Loucy (cell line): ENCODE results near the gene NEK8.

Source experiments
- H2AFZ ChIP-seq: fragments of 200-600 bp; sonication (generic); 2 replicates; pipeline ENCODE4 v1.6.0; 2016; ENCODE audit warnings: antibody characterized with exemption, mild to moderate bottlenecking, low read length, moderate library complexity
- H3F3A ChIP-seq: fragments of 200-600 bp; 2 replicates; pipeline ENCODE4 v1.6.0; 2016; ENCODE audit warnings: antibody characterized with exemption, low read depth, mild to moderate bottlenecking
- H3K27me3 ChIP-seq: fragments of 200-600 bp; sonication (generic); 2 replicates; pipeline ENCODE4 v1.6.1; 2014; ENCODE audit warnings: low read length, mild to moderate bottlenecking; ENCODE audit not compliant: insufficient read depth, poor library complexity, severe bottlenecking
- H3K36me3 ChIP-seq: fragments of 200-600 bp; sonication (generic); 2 replicates; pipeline ENCODE4 v1.6.1; 2016; ENCODE audit warnings: low read length; ENCODE audit not compliant: insufficient read depth
- H3K4me1 ChIP-seq: fragments of 200-600 bp; sonication (generic); 2 replicates; pipeline ENCODE4 v1.5.1; 2014; ENCODE audit warnings: low read length, mild to moderate bottlenecking; ENCODE audit not compliant: insufficient read depth, poor library complexity, severe bottlenecking
- H3K4me2 ChIP-seq: fragments of 200-600 bp; sonication (generic); 2 replicates; pipeline ENCODE4 v1.6.0; 2014; ENCODE audit warnings: antibody characterized with exemption, low read length, low read depth, mild to moderate bottlenecking; ENCODE audit not compliant: poor library complexity, severe bottlenecking
- H3K4me3 ChIP-seq: fragments of 200-600 bp; sonication (generic); 2 replicates; pipeline ENCODE4 v1.5.1; 2014; ENCODE audit warnings: low read length, mild to moderate bottlenecking, mixed read lengths; ENCODE audit not compliant: poor library complexity, severe bottlenecking
- H3K79me2 ChIP-seq: fragments of 200-600 bp; sonication (generic); 2 replicates; pipeline ENCODE4 v1.6.1; 2014; ENCODE audit warnings: low read length; ENCODE audit not compliant: insufficient read depth
- H3K9ac ChIP-seq: fragments of 200-600 bp; sonication (generic); 2 replicates; pipeline ENCODE4 v1.6.0; 2014; ENCODE audit warnings: mild to moderate bottlenecking, low read depth, low read length, moderate library complexity; ENCODE audit not compliant: poor library complexity, severe bottlenecking
- H3K9me2 ChIP-seq: fragments of 200-600 bp; sonication (generic); replicated peaks from 2 replicates; pipeline ENCODE4 v1.6.1; 2016; ENCODE audit warnings: low read depth, low read length, mixed read lengths
- H3K9me3 ChIP-seq: fragments of 200-600 bp; sonication (generic); 2 replicates; pipeline ENCODE4 v1.6.1; 2014; ENCODE audit warnings: mild to moderate bottlenecking, antibody characterized with exemption, low read length, low read depth; ENCODE audit not compliant: insufficient read depth
- H4K20me1 ChIP-seq: fragments of 200-600 bp; sonication (generic); 2 replicates; pipeline ENCODE4 v1.6.0; 2014; ENCODE audit warnings: antibody characterized with exemption, low read length, mild to moderate bottlenecking; ENCODE audit not compliant: insufficient read depth, poor library complexity, severe bottlenecking
- EZH2phosphoT487 ChIP-seq: fragments of 200-600 bp; IDR thresholded peaks from 2 replicates; pipeline ENCODE4 v1.6.1; 2018; ENCODE audit warnings: antibody characterized with exemption, mild to moderate bottlenecking, moderate library complexity, borderline replicate concordance
- TF ChIP-seq, protein P1 (sequence below): fragments of 200-600 bp; sonication (generic); conservative IDR thresholded peaks from 2 replicates; pipeline ENCODE4 v1.5.1; 2014; ENCODE audit warnings: mild to moderate bottlenecking, antibody characterized with exemption, low read length

NEK8 gene

GRCh38 chr17:28685366-28685765 lies 43.2 kb upstream of the NEK8 start:
- no peak overlapping the region for H3K4me3 ChIP-seq
- H3K36me3 ChIP-seq, result peaks cover 93% of the 10 kb centered on the region
- no peaks in the 10 kb centered on the region for H3K9me2 ChIP-seq
- H3F3A ChIP-seq, result no peaks in the 10 kb centered on the region
- no peaks in the 10 kb centered on the region for H3K9me3 ChIP-seq
- H3K9ac ChIP-seq, result no peak overlapping the region
- no peaks in the 10 kb centered on the region for H3K4me1 ChIP-seq
- H3K27me3 ChIP-seq, result no peaks in the 10 kb centered on the region
- H2AFZ ChIP-seq, result no peak overlapping the region
- H3K4me2 ChIP-seq, result no peak overlapping the region
- no peaks in the 10 kb centered on the region for H4K20me1 ChIP-seq
- TF ChIP-seq, protein P1, sequence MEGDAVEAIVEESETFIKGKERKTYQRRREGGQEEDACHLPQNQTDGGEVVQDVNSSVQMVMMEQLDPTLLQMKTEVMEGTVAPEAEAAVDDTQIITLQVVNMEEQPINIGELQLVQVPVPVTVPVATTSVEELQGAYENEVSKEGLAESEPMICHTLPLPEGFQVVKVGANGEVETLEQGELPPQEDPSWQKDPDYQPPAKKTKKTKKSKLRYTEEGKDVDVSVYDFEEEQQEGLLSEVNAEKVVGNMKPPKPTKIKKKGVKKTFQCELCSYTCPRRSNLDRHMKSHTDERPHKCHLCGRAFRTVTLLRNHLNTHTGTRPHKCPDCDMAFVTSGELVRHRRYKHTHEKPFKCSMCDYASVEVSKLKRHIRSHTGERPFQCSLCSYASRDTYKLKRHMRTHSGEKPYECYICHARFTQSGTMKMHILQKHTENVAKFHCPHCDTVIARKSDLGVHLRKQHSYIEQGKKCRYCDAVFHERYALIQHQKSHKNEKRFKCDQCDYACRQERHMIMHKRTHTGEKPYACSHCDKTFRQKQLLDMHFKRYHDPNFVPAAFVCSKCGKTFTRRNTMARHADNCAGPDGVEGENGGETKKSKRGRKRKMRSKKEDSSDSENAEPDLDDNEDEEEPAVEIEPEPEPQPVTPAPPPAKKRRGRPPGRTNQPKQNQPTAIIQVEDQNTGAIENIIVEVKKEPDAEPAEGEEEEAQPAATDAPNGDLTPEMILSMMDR, result no peak
- no peak for TF ChIP-seq EZH2phosphoT487
- H3K79me2 ChIP-seq, result no peaks in the 10 kb centered on the region

- H3F3A ChIP-seq, result no peaks in the 10 kb centered on the region
- H2AFZ ChIP-seq, result no peak overlapping the region
- no peak overlapping the region for H3K9ac ChIP-seq
- no peaks in the 10 kb centered on the region for H3K9me3 ChIP-seq
- H3K4me1 ChIP-seq, result no peaks in the 10 kb centered on the region
- H3K27me3 ChIP-seq, result no peaks in the 10 kb centered on the region
- no peak for TF ChIP-seq EZH2phosphoT487
- TF ChIP-seq, protein P1, result no peak
- no peaks in the 10 kb centered on the region for H3K9me2 ChIP-seq
- H3K4me2 ChIP-seq, result no peak overlapping the region
- peaks cover 95% of the 10 kb centered on the region for H3K36me3 ChIP-seq
- no peaks in the 10 kb centered on the region for H3K79me2 ChIP-seq
- H3K4me3 ChIP-seq, result no peak overlapping the region
- H4K20me1 ChIP-seq, result no peaks in the 10 kb centered on the region
Observed at GRCh38 chr17:28686296-28686695, 42.3 kb upstream of the NEK8 start.

DNA sequence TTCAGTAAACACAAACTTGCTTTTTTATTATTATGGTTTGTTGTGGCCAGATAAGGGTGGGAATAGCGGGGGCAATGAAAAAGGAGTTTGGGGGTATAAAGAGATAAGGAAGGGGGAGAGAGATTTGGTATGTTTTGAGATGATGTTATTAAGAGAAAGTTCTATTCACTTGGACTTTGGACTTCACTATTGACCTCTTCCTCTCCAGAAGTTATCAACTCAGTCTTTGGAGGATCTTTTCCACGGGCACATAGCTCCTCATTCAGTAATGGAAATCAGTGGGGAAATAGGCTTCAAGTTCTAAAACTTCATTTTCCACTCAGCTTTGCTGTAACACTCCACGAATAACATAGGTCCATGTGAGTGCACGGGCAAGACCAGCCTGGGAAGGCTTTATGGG lies 40.1 kb upstream of the NEK8 start:
- Histone ChIP-seq H3K9ac (no peak overlapping the region), H3F3A (no peaks in the 10 kb centered on the region), H3K9me2 (no peaks in the 10 kb centered on the region), H3K79me2 (no peaks in the 10 kb centered on the region), H4K20me1 (no peaks in the 10 kb centered on the region), H3K27me3 (no peaks in the 10 kb centered on the region), H3K9me3 (no peaks in the 10 kb centered on the region), H3K4me1 (no peaks in the 10 kb centered on the region), H3K4me3 (no peak overlapping the region), H3K4me2 (no peak overlapping the region), H2AFZ (no peak overlapping the region), H3K36me3 (peaks cover 77% of the 10 kb centered on the region)
- TF ChIP-seq, protein P1, result no peak
- TF ChIP-seq EZH2phosphoT487, result no peak
